ENCODE measurements around the gene PHLDA1.
"Not testable (repeated sequence)": the region's sequence is repeated elsewhere in the genome, so short reads cannot be mapped to it uniquely, and the experiment has no call there.

Gene PHLDA1

DNA sequence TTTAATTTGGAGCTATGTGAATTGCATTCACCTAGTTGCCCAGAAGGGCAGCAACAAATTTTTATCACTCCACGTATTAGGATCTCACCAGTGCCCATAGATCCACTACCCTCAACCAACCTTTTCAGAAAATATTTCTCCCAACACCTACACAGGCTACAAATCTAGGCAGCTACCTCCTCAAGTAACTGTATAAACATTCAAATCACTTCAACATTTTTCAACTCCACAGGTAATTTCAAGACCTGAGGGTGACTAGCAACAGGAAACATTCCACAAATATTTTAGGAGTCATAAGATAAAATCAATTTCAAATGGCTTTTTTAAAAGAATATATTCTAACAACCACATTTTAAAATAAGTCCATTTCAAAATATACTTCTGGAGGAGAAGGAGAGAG is 12.9 kb downstream of the PHLDA1 start:
- no peak for DNase-seq (ENCODE audit: low read depth)

DNA sequence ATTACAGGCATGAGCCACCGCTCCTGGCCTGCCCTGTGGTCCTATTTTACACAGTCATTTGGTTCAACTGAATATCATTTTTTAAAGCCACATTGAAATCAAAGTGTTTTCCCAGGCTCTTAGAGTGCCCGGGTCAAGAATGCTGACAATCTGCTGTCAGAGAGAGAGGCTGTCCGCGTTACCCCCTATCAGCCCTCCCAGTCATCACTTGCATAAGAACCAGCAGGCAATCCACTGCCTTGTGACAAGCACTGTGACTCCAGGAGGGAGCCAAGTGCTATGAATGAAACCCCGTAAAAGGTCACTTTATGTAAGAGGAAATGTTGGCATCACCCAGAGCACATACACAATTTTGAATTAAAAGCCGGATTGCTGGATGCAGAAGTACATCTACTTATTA is 13.5 kb downstream of the PHLDA1 start:
- no peak for DNase-seq (ENCODE audit: low read depth)

DNA sequence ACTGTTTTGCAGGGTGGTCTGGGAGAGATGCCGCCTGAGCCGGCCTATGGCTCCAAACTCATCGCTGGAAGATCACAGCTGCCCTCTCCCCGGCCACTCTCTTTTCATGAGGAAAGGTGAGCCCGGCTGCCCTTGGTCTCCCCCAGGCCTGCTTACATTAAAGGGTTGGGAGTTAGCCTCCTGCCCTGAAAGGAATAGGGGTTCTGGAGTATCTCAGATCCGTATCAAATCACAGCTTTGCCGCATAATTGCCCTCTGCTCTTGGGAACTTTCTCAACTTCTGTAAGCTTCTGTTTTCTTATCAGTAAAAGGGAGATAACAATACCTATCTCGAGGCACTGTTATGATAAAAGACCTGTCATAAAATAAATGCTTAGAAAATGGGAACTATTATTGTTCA is 17.6 kb downstream of the PHLDA1 start:
- DNase-seq (ENCODE audit: low read depth), result no peak

DNA sequence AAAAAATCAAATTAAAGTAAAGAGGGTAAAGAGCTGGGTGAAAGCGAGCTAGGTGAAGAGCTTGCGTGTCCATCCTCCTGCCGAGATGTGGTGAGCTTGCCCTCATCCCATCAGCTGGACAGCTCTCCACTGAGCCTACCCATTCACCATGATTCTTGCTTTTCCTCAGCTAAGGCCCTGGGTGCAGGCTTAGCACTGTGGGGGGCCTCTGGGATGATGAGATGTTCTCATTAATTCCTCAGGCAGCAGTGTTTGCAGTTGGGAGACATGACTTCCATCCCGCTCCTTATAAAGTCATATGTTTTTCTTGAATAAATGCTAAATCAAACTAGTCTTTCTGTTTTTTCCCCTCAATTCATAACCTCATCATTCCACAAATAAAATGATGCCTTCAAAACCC is 18.0 kb downstream of the PHLDA1 start:
- DNase-seq (ENCODE audit: low read depth), result no peak

DNA sequence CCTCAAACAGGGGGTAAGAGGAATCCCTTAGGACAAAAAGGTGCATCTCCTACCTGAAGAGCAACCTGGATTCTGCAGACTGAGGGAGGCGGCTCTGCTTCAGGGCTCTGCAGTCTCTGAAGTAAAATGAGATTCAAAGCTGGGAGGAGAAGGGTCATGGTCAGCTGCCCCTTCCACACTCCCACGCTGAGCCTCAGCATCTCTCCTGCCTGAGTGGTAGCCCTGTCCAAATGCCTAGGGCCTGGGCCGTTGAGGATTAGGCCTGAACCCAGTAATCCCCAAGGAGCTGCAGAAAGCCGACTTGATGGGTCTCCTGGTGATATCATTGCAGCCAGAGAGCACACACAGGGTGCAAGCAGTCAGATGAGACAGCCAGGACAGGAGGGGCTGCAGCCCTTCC is 18.9 kb downstream of the PHLDA1 start:
- no peak for DNase-seq (ENCODE audit: low read depth)

DNA sequence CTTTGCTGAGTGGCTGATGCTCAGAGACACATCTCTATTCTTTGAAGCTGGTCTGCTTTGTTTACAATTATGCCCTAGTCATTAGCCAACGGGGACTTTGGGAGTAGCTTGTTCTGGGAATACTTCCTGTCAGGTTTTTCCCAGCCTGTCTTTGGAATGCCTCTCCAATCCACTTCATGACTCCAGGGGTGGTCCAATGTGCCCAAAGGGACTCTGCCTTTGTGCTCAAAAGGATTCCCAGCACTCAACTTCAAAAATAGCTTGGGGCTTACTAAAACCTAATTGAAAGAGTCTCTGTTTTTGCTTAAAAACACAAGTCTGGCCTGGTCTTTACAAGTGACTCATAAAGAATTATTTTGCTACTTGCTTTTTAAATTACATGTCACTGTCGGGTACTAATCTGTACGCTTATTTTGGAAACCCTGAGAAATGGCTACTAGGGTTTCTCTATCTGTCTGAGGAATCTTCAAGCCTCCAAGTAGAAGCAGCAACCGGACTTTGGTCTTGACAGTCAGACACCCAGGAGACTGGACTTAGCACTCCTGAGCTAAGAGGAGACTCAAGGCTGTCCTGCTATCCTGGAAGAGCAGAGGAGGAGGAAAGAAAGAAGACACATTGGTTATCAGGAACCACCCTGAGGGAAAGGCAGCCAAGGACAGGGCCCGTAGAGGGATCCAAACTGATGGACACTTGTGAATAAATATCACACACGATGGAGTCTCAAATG is 20.7 kb downstream of the PHLDA1 start:
- DNase-seq (ENCODE audit: low read depth), result no peak

DNA sequence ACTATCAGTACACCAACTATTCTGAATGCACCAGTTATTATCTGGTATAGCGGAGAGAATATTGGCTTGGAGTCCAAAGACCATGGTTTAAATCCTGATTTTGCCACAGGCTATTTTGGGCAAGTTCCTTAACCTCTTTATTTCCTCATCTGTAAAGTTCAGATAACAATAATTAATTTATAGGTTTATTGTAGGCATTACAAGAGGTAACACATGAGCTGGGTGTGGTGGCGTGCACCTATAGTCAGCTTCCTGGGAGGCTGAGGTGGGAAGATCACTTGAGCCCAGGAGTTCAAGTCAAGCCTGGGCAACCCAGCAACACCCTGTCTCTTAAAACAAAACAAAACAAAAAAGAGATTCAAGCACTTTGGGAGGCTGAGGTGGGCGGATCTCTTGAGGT is 23.1 kb downstream of the PHLDA1 start:
- DNase-seq (ENCODE audit: low read depth), result no peak

DNA sequence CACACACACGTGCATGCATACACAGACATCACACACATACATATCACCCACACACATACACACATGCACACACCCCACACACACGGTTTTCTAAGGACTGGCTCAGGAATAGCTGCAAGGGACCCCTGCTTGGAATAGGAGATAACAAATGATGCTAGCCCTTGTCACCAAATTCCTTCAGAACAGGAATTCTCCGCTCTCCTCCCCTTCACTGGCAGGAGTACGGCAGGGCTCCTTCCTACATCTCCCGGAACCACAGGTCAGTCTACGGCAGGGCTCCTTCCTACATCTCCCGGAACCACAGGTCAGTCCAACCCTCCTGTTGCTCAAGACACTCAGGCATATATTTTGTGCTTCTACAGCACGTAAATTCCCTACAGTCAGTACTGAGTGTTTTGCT is 23.9 kb downstream of the PHLDA1 start:
- DNase-seq (ENCODE audit: low read depth), result no peak

DNA sequence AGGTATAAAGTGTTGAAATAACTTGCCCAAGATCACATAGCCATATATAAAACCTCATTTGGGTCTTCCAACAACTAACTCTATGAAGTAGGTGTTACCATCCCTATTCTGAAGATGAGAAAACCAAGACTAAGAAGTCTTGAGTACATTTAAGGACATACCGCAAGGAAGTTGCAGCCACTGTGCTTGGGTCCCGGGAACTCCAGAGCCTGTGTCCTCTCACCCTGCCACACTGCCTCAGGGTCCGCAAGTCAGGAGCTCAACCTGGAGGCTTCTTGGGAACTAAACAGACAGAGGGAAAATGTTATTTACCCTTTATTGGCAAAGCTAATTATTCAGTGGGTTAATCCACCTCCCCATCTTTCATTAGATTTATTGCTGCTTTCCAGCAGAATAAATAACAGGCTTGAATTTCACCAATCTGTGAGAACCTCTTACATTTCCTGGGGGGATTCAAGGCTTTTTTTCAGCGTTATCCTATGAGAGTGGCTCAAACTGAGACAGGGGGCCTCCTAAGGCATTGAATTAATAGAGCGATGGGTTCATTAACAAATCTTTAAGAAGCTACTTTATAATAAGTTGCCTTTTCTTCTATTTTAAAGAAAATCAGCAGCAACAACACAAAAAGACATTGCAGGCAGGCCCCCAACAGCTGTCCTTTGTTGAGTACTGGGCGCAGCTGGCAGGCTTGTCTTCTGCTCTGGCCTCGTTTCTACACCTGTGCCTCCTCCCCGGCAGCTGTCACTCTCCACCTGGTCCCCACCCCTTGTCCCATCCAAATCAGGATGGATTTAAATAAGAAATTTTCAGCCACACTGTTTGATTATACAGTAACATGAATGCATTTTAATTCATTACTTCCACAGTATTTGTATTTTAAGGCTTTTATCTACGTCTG is 25.3 kb downstream of the PHLDA1 start:
- no peak for DNase-seq (ENCODE audit: low read depth)

DNA sequence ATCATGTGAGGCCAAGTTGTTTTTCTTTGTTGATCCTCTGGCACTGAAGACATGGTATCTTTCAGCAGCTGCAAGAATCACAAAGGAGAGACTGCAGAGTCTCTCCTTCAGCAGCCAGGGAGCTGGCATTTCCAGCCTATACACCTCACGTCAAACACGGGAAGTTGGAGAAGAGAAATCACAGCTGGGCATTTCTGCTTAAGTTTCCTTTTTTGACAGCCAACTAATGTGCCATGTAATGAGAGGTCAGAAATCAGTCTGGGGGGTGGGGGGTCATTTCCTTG is 28.3 kb downstream of the PHLDA1 start:
- DNase-seq (ENCODE audit: low read depth), result no peak

DNA sequence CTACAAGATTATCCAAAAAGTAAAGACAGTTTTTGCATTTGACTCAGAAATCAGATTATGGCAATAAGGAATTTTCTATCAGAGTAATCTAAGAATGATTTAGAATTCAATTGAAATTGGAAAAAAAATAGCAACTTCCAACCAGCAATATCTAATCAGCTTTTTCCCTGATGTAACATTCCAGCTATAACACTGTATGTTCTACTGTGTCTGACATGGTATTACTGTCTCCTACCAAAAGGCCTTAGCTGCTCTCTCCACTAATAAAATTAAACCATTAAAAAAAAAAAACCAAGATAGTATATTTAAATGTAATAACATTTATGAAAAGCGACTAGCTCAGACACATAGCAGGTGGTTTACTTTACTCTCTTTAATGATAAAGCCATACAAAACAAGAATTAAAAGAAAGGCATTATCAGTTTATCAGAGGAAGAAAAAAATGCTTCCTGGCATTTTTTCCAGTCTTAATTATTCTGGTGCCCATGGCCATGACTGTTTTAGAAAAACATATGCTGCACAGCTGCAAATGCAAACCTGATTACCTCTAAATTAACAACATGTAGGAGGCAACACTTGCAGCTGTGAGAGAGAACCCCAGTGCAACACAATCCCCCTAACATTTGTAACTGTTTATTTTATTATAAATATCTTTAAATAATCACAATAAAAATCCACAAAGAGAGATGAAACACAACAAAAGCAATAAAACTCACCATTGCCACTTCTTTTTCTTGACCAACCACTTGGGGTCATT is 28.8 kb downstream of the PHLDA1 start:
- DNase-seq (ENCODE audit: low read depth), result no peak

DNA sequence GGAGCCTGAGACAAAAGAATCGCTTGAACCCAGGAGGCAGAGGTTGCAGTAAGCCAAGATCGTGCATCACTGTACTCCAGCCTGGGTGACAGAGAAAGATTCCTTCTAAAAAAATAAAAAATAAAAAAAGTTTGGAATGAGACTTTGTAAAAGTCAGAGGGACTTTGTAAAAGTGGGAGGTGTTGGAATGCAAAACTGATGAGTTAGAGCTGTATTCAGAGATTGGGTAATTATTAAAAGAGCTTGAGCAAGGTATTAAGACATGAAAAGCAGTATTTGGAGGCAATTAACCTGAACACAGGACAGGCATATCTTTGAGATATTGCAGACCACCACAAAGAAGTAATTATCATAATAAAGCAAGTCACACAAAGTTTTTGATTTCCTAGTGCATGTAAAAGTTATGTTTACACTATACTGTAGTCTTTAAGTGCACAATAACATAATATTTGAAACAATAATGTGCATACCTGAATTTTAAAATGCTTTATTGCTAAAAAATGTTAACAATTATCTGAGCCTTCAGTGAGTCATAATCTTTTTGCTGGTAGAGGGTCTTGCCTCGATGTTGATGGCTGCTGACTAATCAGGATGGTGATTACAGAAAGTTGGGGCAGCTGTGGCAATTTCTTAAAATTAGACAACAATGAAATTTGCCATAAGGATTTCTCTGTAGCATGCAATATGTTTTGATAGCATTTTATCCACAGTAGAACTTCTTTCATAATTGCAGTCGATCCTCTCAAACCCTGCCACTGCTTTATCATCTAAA is 33.1 kb downstream of the PHLDA1 start:
- DNase-seq (ENCODE audit: low read depth), result no peak

DNA sequence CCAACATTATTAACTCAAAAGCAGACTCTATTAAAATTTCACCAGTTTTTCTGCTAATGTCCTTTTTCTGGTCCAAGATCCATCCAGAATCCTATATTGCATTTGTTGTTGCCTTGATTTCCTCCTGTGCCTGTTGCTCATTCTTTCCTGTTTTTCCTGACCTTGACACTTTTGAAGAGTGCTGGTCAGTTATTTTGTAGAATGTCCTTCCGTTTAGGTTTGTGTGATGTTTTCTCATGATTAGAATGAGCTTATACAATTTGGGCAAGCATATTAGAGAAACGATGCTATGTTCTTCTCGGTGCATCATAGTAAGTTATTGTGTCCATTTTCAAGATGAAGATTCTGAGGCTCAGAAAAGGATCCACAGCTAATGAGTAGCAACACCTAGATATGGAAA is 33.9 kb downstream of the PHLDA1 start:
- DNase-seq (ENCODE audit: low read depth), result no peak

DNA sequence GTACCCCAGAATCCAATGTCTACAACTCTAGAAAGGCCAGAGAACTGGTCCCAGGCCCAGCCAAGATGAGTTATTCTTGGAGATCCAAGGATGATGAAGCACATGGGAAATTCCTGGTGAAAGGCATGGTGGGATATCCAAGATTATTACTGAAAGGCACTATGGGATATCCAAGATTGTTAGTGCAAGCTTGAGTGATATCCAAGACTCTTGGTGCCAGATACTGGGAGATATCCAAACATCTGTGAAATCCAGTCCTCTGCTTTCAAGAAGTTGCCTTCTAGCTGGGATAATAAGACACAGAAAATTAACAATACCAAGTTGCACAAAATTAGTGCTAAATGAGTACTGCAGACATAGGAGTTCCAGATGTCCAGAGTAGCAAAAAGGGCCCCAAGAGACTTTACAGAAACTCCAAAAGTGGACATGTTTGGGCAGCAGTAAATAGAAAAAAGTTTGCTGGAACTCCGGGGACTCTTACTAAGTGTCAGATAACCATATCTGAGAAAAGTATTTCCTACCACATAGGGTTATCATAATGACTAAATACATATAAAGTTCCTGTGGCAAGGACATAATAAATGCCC is 34.6 kb downstream of the PHLDA1 start:
- DNase-seq (ENCODE audit: low read depth), result no peak

DNA sequence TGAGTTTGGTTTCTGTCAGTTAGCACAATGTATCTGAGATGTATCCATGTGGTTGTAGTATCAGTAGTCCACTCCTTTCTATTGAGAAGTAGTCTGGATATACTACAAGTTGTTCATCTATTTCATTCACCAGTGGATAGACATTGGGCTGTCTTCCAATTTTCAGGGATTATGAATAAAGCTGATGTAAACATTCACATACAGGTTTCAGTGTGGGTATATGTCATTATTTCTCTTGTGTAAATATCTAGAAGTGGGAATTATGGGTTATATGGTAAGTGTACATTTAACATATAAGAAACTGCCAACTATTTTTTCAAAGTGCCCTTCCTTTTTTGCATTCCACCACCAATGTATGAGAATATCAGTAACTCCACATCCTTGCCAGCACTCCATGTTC is 35.9 kb downstream of the PHLDA1 start:
- no peak for DNase-seq (ENCODE audit: low read depth)

DNA sequence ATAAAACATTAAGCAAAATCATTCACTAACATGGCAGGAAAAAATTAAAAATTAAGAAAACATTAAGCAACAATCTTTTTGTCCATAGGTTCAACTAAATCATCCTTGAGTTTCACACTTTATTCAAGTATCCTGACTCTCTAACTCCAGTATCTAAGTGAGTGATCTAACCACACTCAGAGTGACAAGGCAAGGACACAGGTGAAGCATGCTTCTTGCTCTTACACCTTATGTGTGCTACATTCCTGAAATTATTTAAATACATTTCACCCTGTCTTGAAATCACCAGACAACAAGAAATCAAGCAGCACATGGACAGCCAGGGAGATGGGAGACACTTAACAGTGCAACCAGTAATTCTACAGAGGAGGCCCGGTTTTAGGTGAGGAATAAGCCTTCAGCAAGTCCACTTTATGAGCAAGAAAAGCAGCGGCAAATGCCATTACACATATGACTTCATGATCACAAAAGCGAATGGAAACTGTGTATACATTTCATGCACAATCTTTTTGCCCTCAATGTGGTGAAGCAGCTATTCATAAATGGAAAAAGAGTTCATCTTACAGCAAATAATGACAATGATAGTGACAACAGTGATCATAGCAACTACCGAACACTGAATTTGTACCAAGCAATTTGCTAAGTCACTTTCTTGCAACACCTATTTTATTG is 37.4 kb downstream of the PHLDA1 start:
- DNase-seq (ENCODE audit: low read depth), result no peak

DNA sequence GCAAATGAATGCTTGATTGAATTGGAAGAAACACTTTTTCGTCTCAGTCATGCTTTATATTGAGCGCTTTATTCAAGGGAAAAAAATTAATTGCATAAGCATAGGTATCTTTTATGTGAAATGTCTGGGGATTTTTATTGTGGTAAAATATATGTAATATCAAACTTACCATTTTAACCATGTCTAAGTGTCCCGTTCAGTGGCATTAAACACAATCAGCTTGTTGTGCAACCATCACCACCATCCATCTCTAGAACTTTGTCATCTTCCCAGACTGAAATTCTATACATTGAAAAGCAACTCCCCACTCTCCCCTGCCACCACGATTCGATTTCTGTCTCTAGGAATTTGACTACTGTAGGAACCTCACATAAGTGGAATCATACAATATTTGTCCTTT is 39.8 kb downstream of the PHLDA1 start:
- DNase-seq (ENCODE audit: low read depth), result no peak

DNA sequence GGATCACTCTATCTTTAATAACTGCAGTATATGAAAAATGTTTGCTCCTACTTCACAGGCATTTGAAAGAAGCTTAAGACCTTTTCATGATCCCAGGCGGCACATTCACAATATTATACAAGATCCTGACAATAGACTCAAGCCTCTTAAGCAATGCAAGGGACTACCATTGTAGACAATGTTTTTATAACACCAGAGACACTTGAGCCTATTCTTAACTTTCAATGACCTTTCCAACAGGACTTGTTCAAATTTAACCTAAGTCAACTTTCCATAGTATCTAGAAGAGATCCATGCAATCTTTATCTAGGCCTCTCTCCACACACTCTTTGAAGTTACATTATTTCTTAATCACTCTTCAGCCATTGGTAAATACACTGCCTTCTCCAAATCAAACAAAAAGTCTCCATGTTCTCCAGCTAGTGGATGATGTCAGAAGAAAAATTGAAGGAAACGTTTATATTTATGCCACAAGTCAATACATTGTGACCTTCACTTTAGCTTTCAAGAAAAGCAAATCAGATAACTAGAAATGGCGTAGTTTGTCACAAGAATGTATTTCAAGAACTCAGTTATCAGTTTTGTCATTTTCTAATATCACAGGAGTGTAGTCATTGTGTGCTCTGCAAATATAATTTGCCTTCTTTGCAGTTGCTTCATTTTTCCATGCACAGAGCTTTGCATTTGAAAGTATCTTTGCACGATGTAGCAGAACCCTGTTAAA is 41.2 kb downstream of the PHLDA1 start:
- no peak for DNase-seq (ENCODE audit: low read depth)

DNA sequence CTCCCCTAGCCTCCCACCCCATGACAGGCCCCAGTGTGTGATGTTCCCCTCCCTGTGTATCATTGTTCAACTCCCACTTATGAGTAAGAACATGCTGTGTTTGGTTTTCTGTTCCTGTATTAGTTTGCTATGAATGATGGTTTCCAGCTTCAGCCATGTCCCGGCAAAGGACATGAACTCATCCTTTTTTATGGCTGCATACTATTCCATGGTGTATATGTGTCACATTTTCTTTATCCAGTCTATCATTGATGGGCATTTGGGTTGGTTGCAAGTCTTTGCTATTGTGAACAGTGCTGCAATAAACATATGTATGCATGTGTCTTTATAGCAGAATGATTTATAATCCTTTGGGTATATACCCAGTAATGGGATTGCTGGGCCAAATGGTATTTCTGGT is 43.9 kb downstream of the PHLDA1 start:
- DNase-seq (ENCODE audit: low read depth), result not testable (repeated sequence)

DNA sequence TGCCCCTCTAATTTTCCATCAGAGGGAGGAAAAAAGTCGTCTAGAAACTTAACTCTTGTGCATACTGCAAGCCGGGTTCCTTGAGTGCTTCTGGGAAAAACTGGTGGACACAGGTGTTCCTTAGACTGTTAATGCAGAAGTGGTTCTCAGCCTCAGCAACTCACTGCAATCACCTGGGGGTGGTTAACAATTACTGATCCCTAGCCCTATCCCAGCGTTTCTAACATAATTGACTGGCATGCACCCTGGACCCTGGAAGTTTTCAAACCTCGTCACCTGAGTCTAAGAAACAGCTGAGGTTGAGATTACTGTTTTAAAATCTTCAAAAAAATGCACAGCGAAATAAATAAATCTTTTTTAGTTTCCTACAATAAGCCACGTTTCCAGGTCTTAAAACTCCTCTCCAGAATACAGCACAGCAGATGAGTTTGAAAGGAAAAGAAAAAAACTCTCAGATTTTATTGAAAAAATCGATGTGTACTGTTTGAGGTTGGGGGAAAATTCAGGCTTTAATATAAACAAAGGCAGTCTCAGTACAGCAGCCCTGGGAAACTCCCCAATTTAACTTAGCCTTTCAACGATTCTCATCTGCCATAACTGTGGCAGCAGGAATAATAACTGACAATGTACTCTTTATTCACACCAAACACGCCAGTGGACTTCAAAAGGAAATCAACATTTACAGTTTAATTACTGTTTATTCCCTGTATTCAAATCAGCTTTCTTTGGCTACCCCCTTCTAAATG is 45.4 kb downstream of the PHLDA1 start:
- no peak for DNase-seq (ENCODE audit: low read depth)
